GM21423 (cell line): Measurements from ENCODE around the gene RNF112.
A peak's percentile ranks its signal among the peaks of the same experiment; 100 is the strongest.

Experiments used
- ATAC-seq: cut with Tn5 transposase; IDR thresholded peaks from one replicate; pipeline ENCODE4 v1.9.1; 2021; ENCODE audit warnings: mild to moderate bottlenecking, moderate library complexity; ENCODE audit not compliant: unreplicated experiment

RNF112 gene

DNA sequence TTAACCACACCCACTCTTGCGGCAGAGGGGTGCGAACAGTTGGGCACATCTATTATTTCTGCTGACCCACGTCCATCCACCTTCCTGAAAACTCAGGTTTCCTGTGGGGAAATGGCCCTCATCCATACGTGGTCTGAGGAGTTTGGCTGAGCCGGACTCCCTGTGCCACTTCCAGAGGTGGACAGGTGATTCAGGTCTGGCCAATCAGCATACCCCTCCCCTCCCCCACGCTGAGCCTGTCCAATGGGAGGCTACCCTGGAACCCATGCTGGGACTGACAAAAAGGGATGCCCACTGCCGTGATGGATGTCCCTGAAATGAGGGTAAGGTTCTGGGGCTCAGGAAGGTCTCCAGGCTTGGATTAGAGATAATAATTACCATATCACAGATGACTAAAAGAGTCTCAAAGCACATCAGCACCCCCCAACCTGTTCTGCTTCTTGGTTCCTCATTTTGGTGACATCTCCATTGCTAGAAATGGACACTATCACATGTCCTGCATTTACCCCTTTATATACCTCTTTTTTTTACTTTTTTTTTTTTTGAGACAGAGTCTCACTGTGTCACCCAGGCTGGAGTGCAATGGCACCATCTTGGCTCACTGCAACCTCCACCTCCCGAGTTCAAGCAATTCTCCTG, 38.0 kb upstream of the RNF112 start:
- ATAC-seq: no peak

DNA sequence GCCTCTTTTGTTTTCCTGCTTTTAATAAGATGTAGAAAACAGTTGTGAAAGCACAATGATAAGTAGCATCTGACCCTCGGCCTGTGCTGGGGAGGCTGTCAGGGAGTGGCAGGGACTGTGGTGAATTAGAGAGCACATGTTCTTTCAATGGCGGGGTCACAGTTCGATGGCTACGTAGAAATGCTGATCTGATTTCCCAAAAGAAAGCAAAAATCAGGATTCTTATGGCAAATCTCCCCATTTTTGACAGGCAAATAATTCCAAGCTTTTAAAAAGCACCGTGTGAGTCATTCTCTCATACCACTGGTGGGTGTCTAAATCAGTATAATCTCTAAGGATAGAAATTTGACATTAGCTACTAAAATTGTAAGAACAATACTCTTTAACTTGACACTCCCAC, 36.9 kb upstream of the RNF112 start:
- no peak for ATAC-seq

DNA sequence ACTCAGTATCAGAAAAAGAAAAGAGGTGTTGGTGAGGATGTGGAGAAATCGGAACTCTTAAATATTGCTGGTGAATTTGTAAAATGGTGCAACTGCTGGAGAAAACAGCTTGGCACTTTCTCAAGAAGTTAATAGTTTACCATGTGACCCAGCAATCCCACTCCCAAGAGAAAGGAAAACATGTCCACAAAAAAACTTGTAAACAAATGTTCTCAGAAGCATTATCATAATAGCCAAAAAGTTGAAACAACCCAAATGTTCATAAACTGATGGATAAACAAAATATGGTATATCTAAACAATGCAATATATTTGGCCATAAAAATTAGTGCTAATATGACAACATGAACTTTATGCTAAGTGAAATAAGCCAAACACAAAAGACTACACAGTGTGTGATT, 35.3 kb upstream of the RNF112 start:
- ATAC-seq: no peak

DNA sequence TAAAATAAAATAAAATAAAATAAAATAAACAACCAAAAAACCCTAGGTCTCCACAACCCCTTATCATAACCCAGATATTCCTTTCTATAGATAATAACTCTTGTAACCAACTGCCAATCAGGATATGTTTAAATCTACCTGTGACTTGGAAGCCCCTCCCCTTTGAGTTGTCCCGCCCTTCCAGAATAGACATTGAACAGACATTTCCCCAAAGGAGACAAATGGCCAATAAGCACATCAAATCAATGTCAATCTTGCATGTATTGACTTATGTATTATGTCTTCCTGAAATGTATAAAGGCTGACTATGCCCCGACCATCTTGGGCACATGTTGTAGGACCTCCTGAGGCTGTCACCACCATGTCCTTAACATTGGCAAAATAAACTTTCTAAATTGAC, 34.2 kb upstream of the RNF112 start:
- no peak for ATAC-seq

DNA sequence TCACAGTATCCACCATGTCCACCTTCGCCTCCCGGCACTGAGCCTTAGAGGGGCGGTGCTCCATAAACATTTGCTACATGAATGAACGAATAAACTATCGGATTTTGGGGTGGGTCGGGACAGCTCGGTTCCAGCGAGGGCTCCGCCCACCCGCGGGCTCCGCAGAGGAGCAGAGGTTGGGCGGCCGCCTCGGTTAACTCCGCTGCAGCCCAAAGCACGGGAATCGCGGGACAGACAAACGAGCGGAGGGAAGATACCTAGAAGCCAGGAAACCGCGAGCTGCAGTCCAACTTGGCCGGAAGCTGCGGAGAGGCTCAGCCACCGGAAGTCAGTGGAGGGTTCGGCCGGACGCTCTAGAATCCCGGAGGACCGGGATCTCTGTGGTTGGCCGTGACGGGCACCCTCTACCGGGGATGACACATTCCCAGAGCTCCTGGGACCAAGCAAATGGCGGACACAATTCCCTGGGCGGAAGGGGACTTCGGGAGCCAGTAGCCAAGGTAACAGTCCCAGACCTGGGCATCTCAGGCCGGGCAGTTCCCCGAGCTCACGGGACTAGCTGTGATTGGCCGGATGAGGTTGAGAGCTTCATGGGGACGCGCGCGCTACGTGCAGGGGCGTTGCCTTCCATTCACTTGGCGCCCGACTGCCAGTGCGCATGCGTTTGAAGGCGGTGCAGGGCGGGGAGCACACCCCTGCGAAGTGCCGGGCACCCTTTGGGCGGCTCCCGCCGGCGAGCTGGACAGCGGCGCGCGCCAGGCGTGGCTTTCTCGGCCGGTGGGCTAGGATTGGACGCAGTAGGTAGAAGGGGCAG, 33.2 kb upstream of the RNF112 start:
- peak; percentile 92 for ATAC-seq

DNA sequence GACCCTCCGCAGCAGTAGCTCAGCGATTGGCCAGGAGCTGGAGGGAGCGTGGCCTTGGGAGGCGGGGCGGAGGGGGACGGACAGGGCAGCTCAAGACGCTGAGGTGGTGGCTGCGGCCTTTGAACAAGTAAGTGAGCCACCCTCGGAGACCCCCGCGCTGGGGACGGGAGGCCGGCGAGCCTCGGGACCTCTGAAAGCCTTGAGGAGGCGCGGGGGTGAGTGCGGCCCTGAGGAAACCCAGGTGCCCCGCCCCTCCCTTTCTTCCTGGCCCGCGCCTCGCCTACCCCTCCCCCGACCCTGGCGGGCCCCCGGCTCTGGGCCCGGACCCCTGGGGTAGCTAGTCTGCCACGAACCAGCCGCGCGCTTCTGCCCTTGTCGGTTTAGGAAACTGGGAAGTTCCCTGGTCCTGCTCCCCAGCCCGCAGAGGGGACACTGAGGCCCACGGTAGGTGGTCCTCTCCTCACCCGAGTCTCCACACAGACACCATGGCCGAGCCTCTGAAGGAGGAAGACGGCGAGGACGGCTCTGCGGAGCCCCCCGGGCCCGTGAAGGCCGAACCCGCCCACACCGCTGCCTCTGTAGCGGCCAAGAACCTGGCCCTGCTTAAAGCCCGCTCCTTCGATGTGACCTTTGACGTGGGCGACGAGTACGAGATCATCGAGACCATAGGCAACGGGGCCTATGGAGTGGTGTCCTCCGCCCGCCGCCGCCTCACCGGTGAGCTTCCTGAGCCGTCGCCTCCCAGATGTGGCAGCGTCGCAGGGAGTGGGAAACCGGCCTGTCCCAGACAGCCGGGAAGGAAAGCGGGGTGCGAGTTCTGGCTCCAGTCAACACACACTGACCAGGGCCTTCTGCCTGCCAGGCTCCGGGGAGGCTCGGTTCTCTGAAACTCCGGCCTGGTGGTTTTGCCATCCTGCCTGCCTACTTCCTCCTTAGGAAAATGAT, 32.3 kb upstream of the RNF112 start, which contains the start of gene MAPK7:
MAPK7 (plus strand) TSS at position 83 of the 945 bp plus-strand sequence; CDS start at position 486, 403 bp downstream.
- no peak for ATAC-seq

DNA sequence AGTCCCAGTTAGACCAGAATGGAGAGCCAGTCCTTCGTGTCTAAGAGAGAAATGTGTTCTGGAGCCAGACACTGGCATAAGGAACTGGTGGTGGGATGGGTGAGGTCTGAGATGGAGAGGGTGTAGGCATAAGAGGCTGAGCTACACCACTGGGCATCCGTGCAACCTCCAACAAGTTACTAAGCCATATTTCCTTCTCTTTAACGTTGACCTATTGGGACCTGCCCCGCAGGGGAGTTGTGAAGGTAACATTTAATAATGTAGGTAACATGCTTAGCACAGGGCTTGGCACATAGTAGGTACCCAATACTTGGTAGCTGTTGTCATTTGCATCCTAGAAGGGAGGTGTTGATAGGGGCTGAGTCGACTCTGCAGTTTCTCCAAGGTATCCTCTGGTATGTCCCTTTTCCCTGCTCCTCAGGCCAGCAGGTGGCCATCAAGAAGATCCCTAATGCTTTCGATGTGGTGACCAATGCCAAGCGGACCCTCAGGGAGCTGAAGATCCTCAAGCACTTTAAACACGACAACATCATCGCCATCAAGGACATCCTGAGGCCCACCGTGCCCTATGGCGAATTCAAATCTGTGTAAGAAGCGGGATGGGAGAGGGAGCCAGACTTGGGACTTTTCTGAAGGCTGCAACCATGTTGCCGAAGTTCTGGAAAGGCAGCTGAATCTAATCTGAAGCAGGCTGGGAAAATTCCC, 31.5 kb upstream of the RNF112 start:
- ATAC-seq: no peak

DNA sequence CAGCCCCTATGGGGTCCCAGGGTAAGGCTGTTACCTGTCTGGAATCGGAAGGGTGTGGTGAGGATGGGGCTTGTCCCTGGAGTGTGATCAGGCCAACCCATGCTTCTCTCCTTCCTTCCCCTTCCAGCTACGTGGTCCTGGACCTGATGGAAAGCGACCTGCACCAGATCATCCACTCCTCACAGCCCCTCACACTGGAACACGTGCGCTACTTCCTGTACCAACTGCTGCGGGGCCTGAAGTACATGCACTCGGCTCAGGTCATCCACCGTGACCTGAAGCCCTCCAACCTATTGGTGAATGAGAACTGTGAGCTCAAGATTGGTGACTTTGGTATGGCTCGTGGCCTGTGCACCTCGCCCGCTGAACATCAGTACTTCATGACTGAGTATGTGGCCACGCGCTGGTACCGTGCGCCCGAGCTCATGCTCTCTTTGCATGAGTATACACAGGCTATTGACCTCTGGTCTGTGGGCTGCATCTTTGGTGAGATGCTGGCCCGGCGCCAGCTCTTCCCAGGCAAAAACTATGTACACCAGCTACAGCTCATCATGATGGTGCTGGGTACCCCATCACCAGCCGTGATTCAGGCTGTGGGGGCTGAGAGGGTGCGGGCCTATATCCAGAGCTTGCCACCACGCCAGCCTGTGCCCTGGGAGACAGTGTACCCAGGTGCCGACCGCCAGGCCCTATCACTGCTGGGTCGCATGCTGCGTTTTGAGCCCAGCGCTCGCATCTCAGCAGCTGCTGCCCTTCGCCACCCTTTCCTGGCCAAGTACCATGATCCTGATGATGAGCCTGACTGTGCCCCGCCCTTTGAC, 30.3 kb upstream of the RNF112 start:
- no peak for ATAC-seq

DNA sequence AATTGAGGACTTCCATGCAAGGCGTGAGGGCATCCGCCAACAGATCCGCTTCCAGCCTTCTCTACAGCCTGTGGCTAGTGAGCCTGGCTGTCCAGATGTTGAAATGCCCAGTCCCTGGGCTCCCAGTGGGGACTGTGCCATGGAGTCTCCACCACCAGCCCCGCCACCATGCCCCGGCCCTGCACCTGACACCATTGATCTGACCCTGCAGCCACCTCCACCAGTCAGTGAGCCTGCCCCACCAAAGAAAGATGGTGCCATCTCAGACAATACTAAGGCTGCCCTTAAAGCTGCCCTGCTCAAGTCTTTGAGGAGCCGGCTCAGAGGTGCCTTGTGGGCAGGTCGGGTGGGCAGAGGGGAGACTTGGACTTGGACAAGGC, 29.7 kb upstream of the RNF112 start:
- no peak for ATAC-seq

DNA sequence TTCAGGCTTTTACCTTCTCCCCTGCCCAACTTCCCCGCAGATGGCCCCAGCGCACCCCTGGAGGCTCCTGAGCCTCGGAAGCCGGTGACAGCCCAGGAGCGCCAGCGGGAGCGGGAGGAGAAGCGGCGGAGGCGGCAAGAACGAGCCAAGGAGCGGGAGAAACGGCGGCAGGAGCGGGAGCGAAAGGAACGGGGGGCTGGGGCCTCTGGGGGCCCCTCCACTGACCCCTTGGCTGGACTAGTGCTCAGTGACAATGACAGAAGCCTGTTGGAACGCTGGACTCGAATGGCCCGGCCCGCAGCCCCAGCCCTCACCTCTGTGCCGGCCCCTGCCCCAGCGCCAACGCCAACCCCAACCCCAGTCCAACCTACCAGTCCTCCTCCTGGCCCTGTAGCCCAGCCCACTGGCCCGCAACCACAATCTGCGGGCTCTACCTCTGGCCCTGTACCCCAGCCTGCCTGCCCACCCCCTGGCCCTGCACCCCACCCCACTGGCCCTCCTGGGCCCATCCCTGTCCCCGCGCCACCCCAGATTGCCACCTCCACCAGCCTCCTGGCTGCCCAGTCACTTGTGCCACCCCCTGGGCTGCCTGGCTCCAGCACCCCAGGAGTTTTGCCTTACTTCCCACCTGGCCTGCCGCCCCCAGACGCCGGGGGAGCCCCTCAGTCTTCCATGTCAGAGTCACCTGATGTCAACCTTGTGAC, 29.1 kb upstream of the RNF112 start:
- no peak for ATAC-seq

DNA sequence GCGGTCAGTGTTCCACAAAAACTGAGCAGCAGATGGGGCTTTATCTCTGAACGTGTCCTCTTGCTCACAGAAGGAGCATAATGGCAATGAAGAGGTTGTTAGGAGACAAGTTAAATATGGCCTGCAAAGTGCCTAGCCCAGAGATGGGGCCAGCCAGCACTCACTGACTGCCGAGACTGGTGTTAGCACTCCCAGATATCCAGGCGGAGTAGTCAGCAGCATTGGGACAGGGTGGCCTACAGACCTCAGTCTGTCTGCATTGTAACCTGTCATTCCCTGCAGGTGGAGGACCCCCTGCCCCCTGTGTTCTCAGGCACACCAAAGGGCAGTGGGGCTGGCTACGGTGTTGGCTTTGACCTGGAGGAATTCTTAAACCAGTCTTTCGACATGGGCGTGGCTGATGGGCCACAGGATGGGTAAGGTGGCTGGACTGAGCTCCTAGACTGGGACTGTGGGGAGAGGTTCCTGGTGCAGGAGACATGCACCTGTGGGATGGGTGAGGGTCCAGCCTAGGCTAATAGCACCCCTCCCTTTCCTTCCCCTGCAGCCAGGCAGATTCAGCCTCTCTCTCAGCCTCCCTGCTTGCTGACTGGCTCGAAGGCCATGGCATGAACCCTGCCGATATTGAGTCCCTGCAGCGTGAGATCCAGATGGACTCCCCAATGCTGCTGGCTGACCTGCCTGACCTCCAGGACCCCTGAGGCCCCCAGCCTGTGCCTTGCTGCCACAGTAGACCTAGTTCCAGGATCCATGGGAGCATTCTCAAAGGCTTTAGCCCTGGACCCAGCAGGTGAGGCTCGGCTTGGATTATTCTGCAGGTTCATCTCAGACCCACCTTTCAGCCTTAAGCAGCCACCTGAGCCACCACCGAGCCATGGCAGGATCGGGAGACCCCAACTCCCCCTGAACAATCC, 28.2 kb upstream of the RNF112 start:
- no peak for ATAC-seq

DNA sequence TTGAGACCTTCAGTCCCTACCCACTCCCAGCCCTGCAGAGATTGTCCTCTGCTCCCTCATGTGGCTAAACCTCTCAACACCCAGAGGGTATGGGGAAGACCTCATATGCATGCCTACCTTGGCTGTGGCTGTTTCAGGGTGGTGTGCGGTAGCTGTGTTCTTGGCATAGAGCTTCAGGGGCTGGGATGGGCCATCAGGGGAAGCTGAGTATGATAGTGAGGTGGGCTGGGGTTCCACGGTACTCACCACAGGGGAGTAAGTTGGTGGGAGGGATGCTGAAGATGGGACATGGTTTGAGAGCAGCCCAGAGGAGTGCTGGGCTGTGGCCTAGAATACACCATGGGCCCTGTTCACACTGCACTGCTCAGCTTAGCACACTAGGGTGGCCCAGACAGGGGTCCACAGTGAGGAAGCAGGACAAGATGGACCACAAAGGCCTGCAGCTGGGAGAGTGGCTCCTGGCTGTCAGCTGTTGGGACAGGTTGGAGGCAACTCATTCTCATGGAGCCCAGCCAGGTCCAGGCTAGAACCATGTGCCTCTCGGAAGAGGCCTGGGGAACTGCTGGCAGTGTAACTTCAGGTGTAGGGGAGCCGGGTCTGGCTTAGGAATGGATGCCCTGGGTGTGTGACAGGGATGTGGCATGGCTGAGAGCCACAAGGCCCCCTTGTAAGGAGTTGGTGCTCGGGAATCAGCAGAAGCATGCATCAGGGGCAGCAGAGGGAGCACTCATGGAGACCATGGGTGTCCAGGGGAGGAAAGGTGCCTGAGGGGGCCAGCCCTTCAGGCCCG, 27.2 kb upstream of the RNF112 start:
- ATAC-seq: no peak

DNA sequence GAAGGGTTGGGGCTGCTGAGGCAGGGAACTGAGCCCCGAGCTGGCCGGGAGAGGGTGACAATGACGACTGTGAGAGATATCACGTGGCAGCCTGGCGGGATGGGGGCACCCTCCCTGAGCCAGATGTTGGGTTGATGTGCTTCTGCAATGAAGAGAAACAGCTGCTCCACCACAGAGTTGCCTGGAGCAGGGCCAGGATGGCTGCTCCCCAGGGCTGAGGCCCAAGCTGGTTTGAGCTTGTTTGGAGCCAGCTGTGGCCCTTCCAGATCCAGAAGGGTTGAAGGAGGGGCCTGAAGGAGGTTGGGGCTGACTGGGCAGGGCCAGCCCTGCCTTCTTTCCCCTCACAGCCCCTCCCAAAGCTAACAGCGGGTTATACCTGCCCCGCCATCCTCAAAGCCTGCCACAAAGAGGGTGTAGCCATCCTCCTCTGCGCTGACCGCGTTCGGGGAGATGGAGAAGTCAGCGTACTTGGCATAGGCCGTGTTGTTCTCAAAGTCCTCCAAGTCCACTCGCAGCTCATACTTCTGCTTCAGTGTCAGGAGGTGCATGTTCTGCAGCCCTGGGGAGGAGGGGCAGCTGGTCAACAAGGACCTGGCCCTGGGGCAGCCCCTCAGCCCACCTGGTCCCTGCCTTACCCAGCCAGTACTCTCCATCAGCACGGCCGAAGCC, 26.2 kb upstream of the RNF112 start:
- no peak for ATAC-seq

DNA sequence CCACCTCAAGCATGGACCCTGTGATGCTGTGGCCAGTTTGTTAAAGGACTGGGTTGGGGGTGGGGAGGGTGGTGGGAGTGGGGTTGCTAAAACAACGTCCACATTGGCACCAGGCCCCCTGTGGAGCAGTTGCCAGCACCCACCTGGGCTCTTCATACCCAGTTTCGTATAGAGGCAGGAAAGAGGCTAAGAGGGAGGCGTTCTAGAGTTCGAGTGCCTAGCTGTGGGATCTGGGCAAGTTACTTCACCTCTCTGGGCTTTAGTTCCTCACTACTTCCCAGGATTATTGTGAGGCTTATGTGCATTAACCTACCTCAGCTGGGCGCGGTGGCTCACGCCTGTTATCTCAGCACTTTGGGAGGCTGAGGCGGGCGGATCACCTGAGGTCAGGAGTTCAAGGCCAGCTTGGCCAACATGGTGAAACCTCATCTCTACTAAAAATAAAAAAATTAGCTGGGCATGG, 25.5 kb upstream of the RNF112 start:
- no peak for ATAC-seq

DNA sequence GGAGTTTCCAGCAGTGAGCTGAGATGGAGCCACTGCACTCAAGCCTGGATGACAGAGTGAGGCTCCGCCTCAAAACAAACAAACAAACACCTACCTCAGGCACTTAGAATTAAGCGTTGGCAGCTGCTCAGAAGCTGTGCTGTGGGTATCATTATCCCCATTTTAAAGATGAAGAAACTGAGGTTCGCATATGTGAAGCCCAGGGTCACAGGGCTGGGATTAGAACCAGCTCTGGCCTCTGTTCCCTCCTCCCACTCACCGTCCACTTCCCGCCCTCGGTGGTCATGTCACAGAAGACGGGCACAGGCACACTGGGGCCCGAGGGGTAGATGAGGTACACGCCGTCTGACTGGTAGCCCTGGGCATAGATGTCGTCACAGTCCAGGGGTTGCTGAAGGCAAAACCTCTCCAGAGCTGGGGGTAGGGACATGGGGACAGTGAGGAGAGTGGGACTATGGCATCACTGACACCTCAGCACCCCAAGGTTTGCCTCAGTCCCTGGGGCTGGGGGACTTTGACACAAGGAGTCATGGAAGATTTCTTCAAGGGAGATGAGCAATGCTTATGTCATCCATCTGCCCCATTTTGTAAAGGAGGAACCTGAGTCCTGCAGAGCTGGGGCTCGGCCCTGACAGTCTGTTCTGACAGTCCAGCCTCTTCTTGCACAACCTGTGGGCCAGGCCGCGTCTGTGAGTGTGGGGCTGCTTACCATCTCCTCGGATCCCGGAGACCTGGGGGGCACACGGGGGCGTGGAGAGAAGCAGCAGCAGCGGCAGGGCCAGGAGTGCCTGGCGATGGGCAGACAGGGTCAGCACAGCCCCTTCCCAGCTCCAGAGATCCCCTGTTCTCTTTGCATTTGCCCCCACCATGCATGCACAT, 24.7 kb upstream of the RNF112 start:
- ATAC-seq: no peak
